ENCODE measurements around the gene OXER1.

The OXER1 gene

GRCh38 chr2:42768706-42769256, 4.8 kb upstream of the OXER1 start:
- DNase-seq: no peak

GRCh38 chr2:42767899-42768705, 4.2 kb upstream of the OXER1 start:
- no peak for DNase-seq

- DNase-seq: no peak
These were observed 3.4 kb upstream of the OXER1 start for GRCh38 chr2:42767080-42767898.

GRCh38 chr2:42765686-42766085, 1.8 kb upstream of the OXER1 start:
- DNase-seq: no peak

GRCh38 chr2:42764901-42765300, 966 bp upstream of the OXER1 start:
- DNase-seq: no peak

GRCh38 chr2:42762823-42763804, 821 bp downstream of the OXER1 start:
- DNase-seq: no peak

GRCh38 chr2:42762155-42762554, 1.8 kb downstream of the OXER1 start:
- no peak for DNase-seq

- DNase-seq: no peak
These were observed 2.4 kb downstream of the OXER1 start for GRCh38 chr2:42761554-42761953.

- no peak for DNase-seq
These were observed 5.2 kb downstream of the OXER1 start for GRCh38 chr2:42758751-42759150.

GRCh38 chr2:42757981-42758740, 5.8 kb downstream of the OXER1 start:
- no peak for DNase-seq

GRCh38 chr2:42756966-42757513, 6.9 kb downstream of the OXER1 start:
- no peak for DNase-seq

GRCh38 chr2:42756150-42756775, 7.7 kb downstream of the OXER1 start:
- DNase-seq: no peak

GRCh38 chr2:42755191-42755880, 8.6 kb downstream of the OXER1 start:
- no peak for DNase-seq

GRCh38 chr2:42754776-42755140, 9.2 kb downstream of the OXER1 start:
- DNase-seq: no peak

- peak; percentile 87 for DNase-seq
These were observed 9.7 kb downstream of the OXER1 start for GRCh38 chr2:42754021-42754775.

- no peak for DNase-seq
These were observed 10.8 kb downstream of the OXER1 start for GRCh38 chr2:42752816-42753813.

- no peak for DNase-seq
These were observed 11.6 kb downstream of the OXER1 start for GRCh38 chr2:42752314-42752713.

GRCh38 chr2:42748840-42749239, 15.1 kb downstream of the OXER1 start:
- DNase-seq: no peak

Data from right hindlimb (tissue), 1 donor.